ENCODE measurements around the gene DAG1.
A peak's percentile ranks its signal among the peaks of the same experiment; 100 is the strongest.

Gene DAG1

DNA sequence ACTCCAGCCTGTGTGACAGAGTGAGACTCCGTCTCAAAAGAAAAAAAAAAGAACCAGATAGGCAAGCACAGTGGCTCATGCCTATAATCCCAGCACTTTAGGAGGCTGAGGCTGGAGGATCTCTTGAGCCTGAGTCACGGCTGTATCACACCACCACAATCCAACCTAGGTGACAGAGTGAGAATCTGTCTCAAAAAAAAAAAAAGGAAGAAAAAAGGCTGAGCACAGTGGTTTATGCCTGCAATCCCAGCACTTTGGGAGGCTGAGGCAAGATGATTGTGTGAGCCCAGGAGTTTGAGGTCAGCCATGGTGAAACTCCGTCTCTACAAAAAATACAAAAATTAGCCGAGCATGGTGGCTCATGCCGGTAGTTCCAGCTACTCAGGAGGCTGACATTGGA, 35.3 kb upstream of the DAG1 start:
- no peak overlapping the region for H3K27ac ChIP-seq
- DNase-seq (ENCODE audit: low spot score), result no peak
- no peak for TF ChIP-seq CTCF (conservative IDR thresholded peaks at IDR 0.05; ENCODE audit: low read depth)
- ChIA-PET CTCF (no interaction called here), POLR2A (ENCODE audit: low non-redundant PET) (no interaction called here)

DNA sequence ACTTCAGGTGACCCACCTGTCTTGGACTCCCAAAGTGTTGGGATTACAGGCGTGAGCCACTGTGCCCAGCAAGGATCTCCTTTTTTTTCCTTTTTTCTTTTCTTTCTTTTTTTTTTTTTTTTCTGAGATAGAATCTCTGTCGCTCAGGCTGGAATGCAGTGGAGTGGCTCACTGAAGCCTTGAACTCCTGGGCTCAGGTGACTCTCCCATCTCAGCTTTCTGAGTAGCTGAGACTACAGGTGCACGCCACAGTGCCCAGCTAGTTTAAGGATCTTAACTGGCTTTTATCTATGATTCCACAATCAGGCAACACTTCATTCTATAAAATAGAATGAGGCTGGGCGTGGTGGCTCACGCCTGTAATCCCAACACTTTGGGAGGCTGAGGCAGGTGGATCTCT, 24.7 kb upstream of the DAG1 start:
- ChIA-PET CTCF (interaction anchor here (0.6 kb wide), 2 partner anchors 396 to 512 kb away, joined by 3 to 4 read pairs; no protein-coding TSS in a partner anchor), POLR2A (ENCODE audit: low non-redundant PET) (no interaction called here)
- no peak for DNase-seq (ENCODE audit: low spot score)
- H3K27ac ChIP-seq, result peak overlapping the region; percentile 82
- TF ChIP-seq CTCF (conservative IDR thresholded peaks at IDR 0.05; ENCODE audit: low read depth), result no peak

DNA sequence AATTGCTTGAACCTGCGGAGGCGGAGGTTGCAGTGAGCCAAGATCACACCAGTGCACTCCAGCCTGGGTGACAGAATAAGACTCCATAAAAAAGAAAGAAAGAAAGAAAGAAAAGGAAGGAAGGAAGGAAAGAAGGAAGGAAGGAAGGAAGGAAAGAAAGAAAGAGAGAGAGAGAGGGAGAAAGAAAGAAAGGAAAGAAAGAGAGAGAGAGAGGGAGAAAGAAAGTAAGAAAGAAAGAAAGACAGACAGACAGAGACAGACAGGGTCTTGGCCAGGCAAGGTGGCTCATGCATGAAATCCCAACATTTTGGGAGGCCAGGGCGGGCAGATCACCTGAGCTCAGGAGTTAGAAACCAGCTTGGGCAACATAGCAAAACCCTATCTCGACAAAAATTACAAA, 16.4 kb upstream of the DAG1 start:
- POLR2A ChIA-PET (ENCODE audit: low non-redundant PET), result no interaction called here
- CTCF ChIA-PET, result interaction anchor here (0.6 kb wide), 1 partner anchor 23 kb away, joined by 3 read pairs; no protein-coding TSS in a partner anchor
- no peak for DNase-seq (ENCODE audit: low spot score)
- TF ChIP-seq CTCF (conservative IDR thresholded peaks at IDR 0.05; ENCODE audit: low read depth), result no peak
- H3K27ac ChIP-seq, result no peak overlapping the region

DNA sequence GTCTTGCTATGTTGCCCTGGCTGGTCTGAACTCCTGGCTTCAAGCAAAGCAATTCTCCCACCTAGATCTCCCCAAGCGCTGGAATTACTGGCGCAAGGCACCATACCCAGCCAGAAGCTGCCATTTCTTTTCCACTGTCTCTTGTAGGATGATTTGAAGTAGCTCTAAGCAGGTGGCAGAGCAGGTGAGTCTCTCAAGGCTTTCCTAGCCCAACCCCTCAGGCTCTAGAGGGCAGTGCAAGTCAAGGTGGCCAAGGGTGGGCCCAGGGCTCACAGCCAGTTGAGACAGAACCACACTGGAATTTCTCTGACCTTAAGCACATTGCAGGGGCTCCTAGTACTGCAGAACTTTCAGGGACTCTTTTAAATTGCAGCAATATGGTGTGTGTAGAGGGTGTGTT, 15.6 kb upstream of the DAG1 start:
- peak overlapping the region; percentile 68 for H3K27ac ChIP-seq
- ChIA-PET CTCF (interaction anchor here (0.6 to 1.1 kb wide), 2 partner anchors 24 to 217 kb away, joined by 3 read pairs; no protein-coding TSS in a partner anchor), POLR2A (ENCODE audit: low non-redundant PET) (interaction anchor here (0.7 kb wide), 1 partner anchor 954 kb away, joined by 4 read pairs; no protein-coding TSS in a partner anchor)
- DNase-seq (ENCODE audit: low spot score), result no peak
- TF ChIP-seq CTCF (conservative IDR thresholded peaks at IDR 0.05; ENCODE audit: low read depth), result no peak; the same call in 1 of the 2 replicates

DNA sequence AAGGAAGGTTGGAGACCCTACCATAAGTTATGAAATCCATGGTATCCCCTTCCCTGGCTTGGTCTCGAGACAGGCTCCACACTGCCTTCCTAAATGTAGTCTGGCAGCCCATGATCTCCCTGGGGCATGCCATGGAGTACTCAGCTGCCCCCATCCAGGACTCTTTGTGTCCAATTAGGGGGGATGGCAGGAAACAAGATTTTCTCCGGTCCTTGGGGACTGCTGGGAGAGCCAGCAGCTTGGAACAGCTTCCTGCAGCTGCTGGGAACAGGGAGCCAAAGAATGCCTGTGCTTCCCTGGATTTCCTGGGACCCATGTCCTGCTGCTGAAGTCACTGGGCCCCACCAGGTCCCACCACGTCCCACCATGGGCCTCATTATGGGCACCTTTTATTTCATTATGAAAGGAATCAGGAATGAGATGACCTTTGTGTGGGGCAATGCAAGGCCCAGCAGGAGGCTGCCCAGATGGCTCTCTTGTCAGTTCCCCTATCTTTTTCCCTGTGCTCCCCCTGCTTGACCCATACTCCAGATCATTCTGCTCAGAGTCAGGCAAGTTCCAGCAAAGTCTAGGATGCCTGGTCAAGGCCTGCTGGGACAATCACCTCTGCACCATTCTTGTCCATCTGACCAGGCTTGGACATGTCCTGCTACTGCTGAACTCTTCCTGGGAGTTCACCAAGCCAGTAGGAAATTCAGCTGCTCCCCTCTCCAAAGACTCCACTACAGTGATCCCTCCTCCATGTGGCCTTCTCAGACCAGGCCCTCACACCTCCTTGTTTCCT, 15.0 kb upstream of the DAG1 start:
- POLR2A ChIA-PET (ENCODE audit: low non-redundant PET), result interaction anchor here (0.7 kb wide), 1 partner anchor 954 kb away, joined by 4 read pairs; no protein-coding TSS in a partner anchor
- CTCF ChIA-PET, result interaction anchor here (1.1 kb wide), 1 partner anchor 216 kb away, joined by 3 read pairs; no protein-coding TSS in a partner anchor
- no peak for DNase-seq (ENCODE audit: low spot score)

GRCh38 chr3:49456466-49456865, 13.6 kb upstream of the DAG1 start:
- POLR2A ChIA-PET (ENCODE audit: low non-redundant PET), result no interaction called here
- TF ChIP-seq CTCF (conservative IDR thresholded peaks at IDR 0.05; ENCODE audit: low read depth), result no peak
- CTCF ChIA-PET, result no interaction called here
- peak overlapping the region; percentile 68; the same call in 1 of the 2 replicates for H3K27ac ChIP-seq
- DNase-seq (ENCODE audit: low spot score), result no peak

More for the DNA sequence above, 15.0 kb upstream of the DAG1 start:
- no peak for TF ChIP-seq CTCF (conservative IDR thresholded peaks at IDR 0.05; ENCODE audit: low read depth)
- H3K27ac ChIP-seq, result peak overlapping the region; percentile 68

All from RWPE1 (cell line).